NCI-H128 (cell line): ENCODE measurements around the gene EVL.
"Not testable (repeated sequence)": the region's sequence is repeated elsewhere in the genome, so short reads cannot be mapped to it uniquely, and the experiment has no call there.

Experiments used
- DNase-seq: peaks from one replicate; lab custom pipeline; 2025; ENCODE audit not compliant: unreplicated experiment; lab: John Stamatoyannopoulos, UW

The EVL gene

DNA sequence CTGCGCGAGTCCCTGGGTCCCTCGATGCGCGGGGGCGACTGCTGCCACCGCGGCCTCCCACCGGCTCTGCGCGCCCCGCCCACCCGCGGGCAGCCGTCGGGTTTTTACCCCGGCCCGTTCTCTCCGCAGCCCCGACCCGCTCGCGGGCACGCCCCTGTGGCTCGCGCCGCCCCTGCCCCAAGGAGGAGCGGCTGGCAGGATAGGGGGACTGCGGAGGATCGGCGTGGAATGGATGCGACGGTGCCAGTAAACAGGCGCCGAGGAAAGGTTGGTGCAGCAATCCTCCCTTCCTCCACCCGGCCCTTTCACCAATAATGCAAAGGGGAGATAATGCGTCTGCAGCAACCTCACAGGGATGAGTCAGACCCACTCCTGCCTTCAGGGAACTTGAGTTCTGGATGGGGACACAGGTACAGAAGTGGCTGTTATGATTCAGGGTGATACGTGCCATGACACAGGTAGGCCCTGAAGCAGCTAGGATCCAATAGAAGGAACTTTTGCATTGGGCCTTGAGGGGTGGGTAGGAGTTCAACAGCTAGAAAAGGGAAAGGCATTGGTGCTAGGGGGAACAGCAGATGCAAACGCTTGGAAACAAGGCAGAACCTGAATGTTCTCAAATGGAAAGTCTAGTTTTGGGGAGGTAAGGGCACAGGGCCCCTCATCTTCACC, 94.8 kb downstream of the EVL start:
- no peak for DNase-seq

DNA sequence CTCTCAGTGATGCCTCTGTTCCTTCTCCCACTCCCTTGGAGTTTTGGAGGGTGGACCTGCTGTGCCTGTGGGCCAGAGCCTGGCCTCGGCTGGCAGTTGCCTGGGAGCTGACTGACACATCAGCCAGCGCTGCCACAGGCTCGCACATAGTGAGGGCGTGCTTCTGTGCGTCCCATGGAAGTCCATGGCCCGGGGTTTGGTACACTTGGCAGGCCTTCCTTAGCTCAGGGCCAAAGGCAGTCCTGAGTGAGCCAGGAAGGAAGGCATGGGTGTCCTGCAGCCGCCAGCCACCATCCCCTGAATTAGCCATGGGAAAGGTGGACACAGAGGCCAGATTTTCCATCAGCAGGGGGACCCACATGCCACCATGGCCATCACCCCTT, 95.3 kb downstream of the EVL start:
- DNase-seq, result no peak

- no peak for DNase-seq
Measured at GRCh38 chr14:100165376-100165775, 100.2 kb downstream of the EVL start.

- DNase-seq, result no peak
Measured at GRCh38 chr14:100165831-100166440, 100.7 kb downstream of the EVL start.

- no peak for DNase-seq
Measured at GRCh38 chr14:100168506-100168905, 103.3 kb downstream of the EVL start.

DNA sequence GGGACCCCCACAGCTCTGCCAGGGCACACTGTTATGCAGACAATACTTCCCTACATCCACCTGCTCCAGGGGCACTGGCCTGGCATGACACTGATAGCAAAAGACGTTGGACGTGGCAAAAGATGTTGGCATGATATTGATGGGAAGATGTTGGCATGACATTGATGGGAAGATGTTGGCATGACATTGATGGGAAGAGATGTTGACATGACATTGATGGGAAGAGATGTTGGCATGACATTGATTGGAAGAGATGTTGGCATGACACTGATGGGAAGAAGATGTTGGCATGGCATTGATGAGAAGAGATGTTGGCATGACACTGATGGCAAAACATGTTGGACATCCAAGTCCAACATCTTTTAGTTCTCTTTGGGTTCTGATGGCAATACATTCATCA, 105.7 kb downstream of the EVL start:
- no peak for DNase-seq

DNA sequence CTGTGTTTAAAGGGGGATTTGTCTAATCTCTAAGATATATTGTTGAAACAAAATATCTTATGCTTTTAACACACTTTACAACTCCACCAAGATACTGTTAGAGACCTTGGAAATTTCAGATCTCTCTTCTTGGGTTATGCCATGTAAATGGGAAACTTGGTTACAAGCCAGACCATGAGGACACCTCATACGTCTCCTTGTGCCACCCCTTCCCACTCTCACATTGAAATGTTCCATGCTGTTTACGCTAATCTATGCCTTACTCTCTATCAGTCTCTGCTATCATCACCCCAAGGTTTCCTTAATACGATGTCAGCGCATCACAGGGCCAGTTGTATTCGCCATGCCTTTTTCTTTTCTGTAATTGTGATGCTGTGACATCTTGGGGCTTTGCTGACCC, 107.6 kb downstream of the EVL start:
- DNase-seq, result no peak

DNA sequence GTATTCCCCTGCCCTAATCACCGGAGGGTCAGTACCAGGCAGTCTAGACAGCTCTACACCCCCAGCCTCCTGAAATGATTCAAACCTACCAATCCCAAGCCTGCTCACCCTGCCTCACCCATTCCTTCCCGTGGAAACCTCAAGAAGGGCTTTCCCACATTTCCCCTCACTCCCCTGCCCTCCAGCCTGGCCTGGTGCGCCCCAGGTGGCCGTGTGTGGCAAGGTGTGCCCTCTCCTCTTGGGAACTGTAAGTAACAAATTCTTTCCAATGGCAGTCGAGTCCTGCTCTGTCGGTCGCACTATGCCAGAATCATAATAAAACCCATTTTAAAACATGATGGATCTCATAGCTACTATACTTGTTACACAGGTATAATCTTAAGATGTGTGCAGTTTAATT, 108.1 kb downstream of the EVL start:
- DNase-seq, result no peak

DNA sequence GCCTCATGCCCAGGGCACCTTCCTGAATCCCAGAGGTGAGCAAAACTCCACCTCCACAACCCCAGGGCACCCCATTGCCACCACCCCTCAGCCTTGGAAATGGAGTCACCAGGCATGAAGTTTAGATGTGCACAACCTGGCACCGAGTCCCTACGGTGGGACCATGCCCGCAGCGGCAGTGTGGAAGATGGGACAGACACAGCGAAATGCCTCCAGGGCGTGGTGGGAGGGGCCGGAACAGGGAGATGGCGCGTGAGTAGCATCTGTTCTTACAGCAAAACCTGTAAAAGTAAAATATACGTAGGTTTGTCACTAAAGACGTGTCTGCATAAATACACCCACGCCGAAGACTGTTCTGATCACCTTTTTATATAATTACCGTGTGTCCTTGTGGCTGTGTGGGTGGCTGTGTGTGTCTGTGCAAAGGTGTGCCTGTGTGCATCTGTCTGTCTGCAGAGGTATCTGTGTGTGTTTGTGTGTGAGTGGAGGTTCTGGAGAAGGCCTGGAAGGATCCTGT, 111.6 kb downstream of the EVL start:
- no peak for DNase-seq

GRCh38 chr14:100178691-100179090, 113.5 kb downstream of the EVL start:
- DNase-seq, result no peak

DNA sequence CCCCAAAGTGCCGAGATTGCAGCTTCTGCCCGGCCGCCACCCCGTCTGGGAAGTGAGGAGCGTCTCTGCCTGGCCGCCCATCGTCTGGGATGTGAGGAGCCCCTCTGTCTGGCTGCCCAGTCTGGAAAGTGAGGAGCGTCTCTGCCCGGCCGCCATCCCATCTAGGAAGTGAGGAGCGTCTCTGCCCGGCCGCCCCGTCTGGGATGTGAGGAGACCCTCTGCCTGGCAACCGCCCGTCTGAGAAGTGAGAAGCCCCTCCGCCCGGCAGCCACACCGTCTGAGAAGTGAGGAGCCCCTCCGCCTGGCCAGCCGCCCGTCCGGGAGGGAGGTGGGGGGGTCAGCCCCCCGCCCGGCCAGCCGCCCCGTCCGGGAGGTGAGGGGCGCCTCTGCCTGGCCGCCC, 115.4 kb downstream of the EVL start:
- not testable (repeated sequence) for DNase-seq

- DNase-seq, result not testable (repeated sequence)
Measured at GRCh38 chr14:100181876-100182551, 116.8 kb downstream of the EVL start.

GRCh38 chr14:100187247-100187833, 122.1 kb downstream of the EVL start:
- no peak for DNase-seq

DNA sequence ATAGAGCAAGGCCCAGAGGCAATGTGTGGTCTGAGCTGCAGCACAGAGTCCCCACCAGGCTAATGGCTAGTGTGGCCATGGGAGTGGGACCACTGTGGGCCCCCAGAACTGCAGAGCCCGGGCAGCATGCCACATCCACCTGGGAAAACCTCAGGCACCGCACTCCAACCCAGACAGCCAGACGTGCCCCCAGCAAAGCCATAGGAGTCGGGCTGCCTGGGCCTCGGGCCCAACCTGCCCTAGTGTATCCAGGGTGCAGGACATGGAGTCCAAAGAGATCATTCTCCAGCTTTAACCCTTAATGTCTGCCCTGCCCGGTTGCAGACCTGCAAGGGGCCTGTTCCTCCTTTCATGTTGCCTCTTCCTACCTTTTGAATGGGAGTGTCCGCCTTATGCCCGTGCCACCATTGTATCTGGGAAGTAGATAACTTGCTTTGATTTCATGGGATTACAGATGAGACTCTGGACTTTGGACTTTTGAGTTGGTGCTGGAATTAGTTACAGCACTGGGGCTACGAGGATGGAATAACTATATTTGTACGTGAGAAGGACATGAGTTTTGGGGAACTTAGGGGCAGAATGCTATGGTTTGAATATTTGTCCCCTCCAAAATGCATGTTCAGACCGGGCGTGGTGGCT, 123.3 kb downstream of the EVL start:
- no peak for DNase-seq

- DNase-seq, result no peak
Measured at GRCh38 chr14:100190126-100190525, 124.9 kb downstream of the EVL start.

GRCh38 chr14:100191584-100192249, 126.5 kb downstream of the EVL start:
- no peak for DNase-seq

DNA sequence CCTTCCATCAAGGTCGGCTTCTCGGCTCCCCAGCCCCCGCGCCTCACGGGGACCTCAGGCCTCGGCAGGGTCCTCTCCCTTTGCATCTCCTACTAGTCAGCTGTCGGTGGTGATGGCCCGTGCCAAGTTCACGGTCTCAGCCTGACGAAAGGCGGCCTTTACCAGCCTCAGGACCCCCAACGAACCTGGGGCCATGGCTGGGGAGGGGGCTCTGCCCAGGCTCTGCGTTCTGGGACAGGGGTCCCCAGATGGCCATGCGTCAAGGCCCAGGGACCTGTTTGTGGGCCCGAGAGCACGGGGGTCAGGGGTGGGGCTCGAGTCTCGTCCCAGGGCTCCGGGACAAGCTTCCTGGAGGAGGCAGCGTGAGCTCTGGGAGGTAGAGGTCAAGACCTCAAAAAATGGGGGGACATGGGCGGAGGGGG, 127.0 kb downstream of the EVL start:
- no peak for DNase-seq

GRCh38 chr14:100192672-100193416, 127.6 kb downstream of the EVL start:
- DNase-seq, result peak; percentile 100
